Measurements from ENCODE around the gene LAGE3. TPM values are rescaled to one million over a fixed set of nuclear protein-coding genes. Genes with fewer than 3 reads are reported as not detected.
"Not testable (repeated sequence)": the region's sequence is repeated elsewhere in the genome, so short reads cannot be mapped to it uniquely, and the experiment has no call there.

LAGE3 gene
- total and polyA plus RNA-seq, 2 of the 13 experiments (the other 11 are each of a cell fraction or from before 2014, with no cell fraction given) = 7.6 to 12.7 TPM

DNA sequence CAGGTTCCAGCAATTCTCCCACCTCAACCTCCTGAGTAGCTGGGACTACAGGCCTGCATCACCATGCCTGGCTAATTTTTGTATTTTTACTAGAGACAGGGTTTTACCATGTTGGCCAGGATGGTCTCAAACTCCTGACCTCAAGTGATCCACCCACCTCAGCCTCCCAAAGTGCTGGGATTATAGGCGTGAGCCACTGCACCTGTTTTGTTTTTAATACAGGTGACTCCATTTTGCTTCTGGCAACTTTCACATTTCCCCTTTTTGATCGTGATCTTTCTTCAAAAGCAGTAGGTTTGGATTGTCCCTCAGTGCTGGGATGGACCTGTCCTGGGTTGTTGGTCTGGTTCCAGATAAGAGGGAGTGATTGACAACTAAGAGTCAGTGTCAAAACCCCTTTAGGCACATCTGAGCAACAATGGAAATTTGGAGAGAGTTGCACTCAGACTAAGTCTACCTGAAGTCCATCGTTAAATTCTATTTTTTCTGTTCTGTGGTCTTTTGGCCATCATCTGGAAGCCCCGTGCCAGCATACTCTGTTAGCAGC, 17.6 kb upstream of the LAGE3 start:
- intact Hi-C loops (cut with micrococcal nuclease; ENCODE audit: unreplicated experiment); ATAC-seq; DNase-seq (ENCODE audit: low spot score); H3K9ac ChIP-seq (ENCODE audit: insufficient read depth, low read depth, low read length); BruUV-seq (replicated peaks); H3K4me3 ChIP-seq (replicated peaks in 1 of 3; ENCODE audit: insufficient read depth in 1 of 3, low read depth in 2 of 3, low read length in 3 of 3); H3K36me3 ChIP-seq (replicated peaks in 1 of 2; ENCODE audit: control insufficient read depth in 1 of 2, insufficient read depth in 2 of 2, low read length in 2 of 2); CTCF ChIA-PET (ENCODE audit: low intra/inter-chr PET ratio, low total read pairs); H3K79me2 ChIP-seq (ENCODE audit: insufficient read depth, low read length); FAIRE-seq; H3K4me1 ChIP-seq (ENCODE audit: insufficient read depth, low read length); H3K9me3 ChIP-seq (ENCODE audit: low read length); H4K20me1 ChIP-seq (ENCODE audit: insufficient read depth, low read length); H3K4me2 ChIP-seq (ENCODE audit: low read depth, low read length); in situ Hi-C loops (cut with HindIII; ENCODE audit: extremely low pct_ligation_motif_present, low pct_unique_long_range_greater_than_20kb); H3K27ac ChIP-seq (ENCODE audit: extremely low read length, insufficient read depth, low read length); H2AFZ ChIP-seq (ENCODE audit: low read length); H3K27me3 ChIP-seq (ENCODE audit: control insufficient read depth in 1 of 2, insufficient read depth in 2 of 2, low read length in 2 of 2): not testable (repeated sequence)
- POLR2A ChIA-PET = interaction anchor here (0.7 kb wide), 1 partner anchor 45 kb away, joined by 3 read pairs; no protein-coding TSS in a partner anchor
- 22% methylated on average over 3 of the region's 4 CpGs for WGBS (ENCODE audit: low lambda C conversion rate)

DNA sequence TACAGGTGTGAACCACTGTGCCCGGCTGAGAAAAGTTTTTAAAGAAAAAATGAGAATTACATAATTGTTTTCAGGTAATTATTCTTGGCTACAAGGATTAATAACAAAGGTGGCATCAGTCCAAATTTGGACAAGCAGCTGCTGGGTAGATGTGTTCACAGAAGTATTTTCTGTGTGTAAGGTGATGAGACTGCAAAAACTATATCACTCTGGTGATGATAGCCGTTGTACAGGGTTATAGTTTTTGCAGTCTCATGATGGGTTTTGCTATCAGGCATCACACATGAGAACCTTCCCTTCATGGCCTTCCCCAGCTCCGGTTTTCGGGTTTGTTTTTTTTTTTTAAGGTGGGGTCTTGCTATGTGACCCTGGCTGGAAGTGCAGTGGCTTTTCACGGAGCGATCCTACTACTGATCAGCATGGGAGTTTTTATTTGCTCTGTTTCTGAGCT, 16.4 kb upstream of the LAGE3 start:
- Histone ChIP-seq H3K4me1 (ENCODE audit: insufficient read depth, low read length) (no peaks in the 10 kb centered on the region), H3K36me3 (replicated peaks in 1 of 2; ENCODE audit: control insufficient read depth in 1 of 2, insufficient read depth in 2 of 2, low read length in 2 of 2) (no peaks in the 10 kb centered on the region), H3K9ac (ENCODE audit: insufficient read depth, low read depth, low read length) (no peak overlapping the region), H3K4me3 (replicated peaks in 1 of 3; ENCODE audit: insufficient read depth in 1 of 3, low read depth in 2 of 3, low read length in 3 of 3) (no peak overlapping the region), H3K27ac (ENCODE audit: extremely low read length, insufficient read depth, low read length) (no peak overlapping the region), H3K27me3 (ENCODE audit: control insufficient read depth in 1 of 2, insufficient read depth in 2 of 2, low read length in 2 of 2) (no peaks in the 10 kb centered on the region), H3K9me3 (ENCODE audit: low read length) (no peaks in the 10 kb centered on the region), H4K20me1 (ENCODE audit: insufficient read depth, low read length) (no peaks in the 10 kb centered on the region), H3K79me2 (ENCODE audit: insufficient read depth, low read length) (no peaks in the 10 kb centered on the region), H3K4me2 (ENCODE audit: low read depth, low read length) (no peak overlapping the region), H2AFZ (ENCODE audit: low read length) (no peak overlapping the region)
- intact Hi-C loops (cut with micrococcal nuclease; ENCODE audit: unreplicated experiment) (no loop called here), in situ Hi-C loops (cut with HindIII; ENCODE audit: extremely low pct_ligation_motif_present, low pct_unique_long_range_greater_than_20kb) (no loop called here)
- FAIRE-seq (no peak), DNase-seq (ENCODE audit: low spot score) (no peak), ATAC-seq (no peak)
- CTCF ChIA-PET (ENCODE audit: low intra/inter-chr PET ratio, low total read pairs) = no interaction called here
- WGBS (ENCODE audit: low lambda C conversion rate) = 61% methylated on average over 6 of the region's 6 CpGs
- POLR2A ChIA-PET = no interaction called here
- BruUV-seq (replicated peaks) = no TSS peak
- TF ChIP-seq ESRRA (CRISPR knock-in tag; IDR thresholded peaks at IDR 0.05; ENCODE audit: low read depth) (no peak), CHD4 (IDR thresholded peaks at IDR 0.05; ENCODE audit: borderline replicate concordance, low read length) (no peak), FOXP1 (IDR thresholded peaks at IDR 0.05) (no peak), FOXP1 (CRISPR knock-in tag; IDR thresholded peaks at IDR 0.05) (no peak), ZBTB3 (CRISPR knock-in tag; IDR thresholded peaks at IDR 0.05; ENCODE audit: borderline replicate concordance, low read depth) (no peak), KLF9 (CRISPR knock-in tag; IDR thresholded peaks at IDR 0.05; ENCODE audit: low read depth) (no peak), HDAC2 (CRISPR knock-in tag; IDR thresholded peaks at IDR 0.05) (no peak), AGO2 (optimal IDR thresholded peaks at IDR 0.05; ENCODE audit: low read depth, low read length) (no peak)
- TF ChIP-seq, protein P1, sequence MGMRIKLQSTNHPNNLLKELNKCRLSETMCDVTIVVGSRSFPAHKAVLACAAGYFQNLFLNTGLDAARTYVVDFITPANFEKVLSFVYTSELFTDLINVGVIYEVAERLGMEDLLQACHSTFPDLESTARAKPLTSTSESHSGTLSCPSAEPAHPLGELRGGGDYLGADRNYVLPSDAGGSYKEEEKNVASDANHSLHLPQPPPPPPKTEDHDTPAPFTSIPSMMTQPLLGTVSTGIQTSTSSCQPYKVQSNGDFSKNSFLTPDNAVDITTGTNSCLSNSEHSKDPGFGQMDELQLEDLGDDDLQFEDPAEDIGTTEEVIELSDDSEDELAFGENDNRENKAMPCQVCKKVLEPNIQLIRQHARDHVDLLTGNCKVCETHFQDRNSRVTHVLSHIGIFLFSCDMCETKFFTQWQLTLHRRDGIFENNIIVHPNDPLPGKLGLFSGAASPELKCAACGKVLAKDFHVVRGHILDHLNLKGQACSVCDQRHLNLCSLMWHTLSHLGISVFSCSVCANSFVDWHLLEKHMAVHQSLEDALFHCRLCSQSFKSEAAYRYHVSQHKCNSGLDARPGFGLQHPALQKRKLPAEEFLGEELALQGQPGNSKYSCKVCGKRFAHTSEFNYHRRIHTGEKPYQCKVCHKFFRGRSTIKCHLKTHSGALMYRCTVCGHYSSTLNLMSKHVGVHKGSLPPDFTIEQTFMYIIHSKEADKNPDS (CRISPR knock-in tag; IDR thresholded peaks at IDR 0.05) = no peak
- TF ChIP-seq, protein P2, sequence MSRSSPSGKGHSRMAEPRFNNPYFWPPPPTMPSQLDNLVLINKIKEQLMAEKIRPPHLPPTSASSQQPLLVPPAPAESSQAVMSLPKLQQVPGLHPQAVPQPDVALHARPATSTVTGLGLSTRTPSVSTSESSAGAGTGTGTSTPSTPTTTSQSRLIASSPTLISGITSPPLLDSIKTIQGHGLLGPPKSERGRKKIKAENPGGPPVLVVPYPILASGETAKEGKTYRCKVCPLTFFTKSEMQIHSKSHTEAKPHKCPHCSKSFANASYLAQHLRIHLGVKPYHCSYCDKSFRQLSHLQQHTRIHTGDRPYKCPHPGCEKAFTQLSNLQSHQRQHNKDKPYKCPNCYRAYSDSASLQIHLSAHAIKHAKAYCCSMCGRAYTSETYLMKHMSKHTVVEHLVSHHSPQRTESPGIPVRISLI (CRISPR knock-in tag; IDR thresholded peaks at IDR 0.05; ENCODE audit: borderline replicate concordance) = no peak
- TF ChIP-seq, protein P3, sequence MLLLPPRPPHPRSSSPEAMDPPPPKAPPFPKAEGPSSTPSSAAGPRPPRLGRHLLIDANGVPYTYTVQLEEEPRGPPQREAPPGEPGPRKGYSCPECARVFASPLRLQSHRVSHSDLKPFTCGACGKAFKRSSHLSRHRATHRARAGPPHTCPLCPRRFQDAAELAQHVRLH (CRISPR knock-in tag; IDR thresholded peaks at IDR 0.05; ENCODE audit: borderline replicate concordance, low read depth) = no peak
- TF ChIP-seq, protein P4, sequence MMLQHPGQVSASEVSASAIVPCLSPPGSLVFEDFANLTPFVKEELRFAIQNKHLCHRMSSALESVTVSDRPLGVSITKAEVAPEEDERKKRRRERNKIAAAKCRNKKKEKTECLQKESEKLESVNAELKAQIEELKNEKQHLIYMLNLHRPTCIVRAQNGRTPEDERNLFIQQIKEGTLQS (CRISPR knock-in tag; IDR thresholded peaks at IDR 0.05) = no peak
- TF ChIP-seq, protein P5, sequence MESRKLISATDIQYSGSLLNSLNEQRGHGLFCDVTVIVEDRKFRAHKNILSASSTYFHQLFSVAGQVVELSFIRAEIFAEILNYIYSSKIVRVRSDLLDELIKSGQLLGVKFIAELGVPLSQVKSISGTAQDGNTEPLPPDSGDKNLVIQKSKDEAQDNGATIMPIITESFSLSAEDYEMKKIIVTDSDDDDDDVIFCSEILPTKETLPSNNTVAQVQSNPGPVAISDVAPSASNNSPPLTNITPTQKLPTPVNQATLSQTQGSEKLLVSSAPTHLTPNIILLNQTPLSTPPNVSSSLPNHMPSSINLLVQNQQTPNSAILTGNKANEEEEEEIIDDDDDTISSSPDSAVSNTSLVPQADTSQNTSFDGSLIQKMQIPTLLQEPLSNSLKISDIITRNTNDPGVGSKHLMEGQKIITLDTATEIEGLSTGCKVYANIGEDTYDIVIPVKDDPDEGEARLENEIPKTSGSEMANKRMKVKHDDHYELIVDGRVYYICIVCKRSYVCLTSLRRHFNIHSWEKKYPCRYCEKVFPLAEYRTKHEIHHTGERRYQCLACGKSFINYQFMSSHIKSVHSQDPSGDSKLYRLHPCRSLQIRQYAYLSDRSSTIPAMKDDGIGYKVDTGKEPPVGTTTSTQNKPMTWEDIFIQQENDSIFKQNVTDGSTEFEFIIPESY (CRISPR knock-in tag; IDR thresholded peaks at IDR 0.05) = no peak
